Measurements from ENCODE around the gene KLHL12.
"Not testable (repeated sequence)": the region's sequence is repeated elsewhere in the genome, so short reads cannot be mapped to it uniquely, and the experiment has no call there.

KLHL12 gene

GRCh38 chr1:202951437-202951836 lies 24.4 kb upstream of the KLHL12 start:
- DNase-seq (ENCODE audit: low read depth), result no peak

DNA sequence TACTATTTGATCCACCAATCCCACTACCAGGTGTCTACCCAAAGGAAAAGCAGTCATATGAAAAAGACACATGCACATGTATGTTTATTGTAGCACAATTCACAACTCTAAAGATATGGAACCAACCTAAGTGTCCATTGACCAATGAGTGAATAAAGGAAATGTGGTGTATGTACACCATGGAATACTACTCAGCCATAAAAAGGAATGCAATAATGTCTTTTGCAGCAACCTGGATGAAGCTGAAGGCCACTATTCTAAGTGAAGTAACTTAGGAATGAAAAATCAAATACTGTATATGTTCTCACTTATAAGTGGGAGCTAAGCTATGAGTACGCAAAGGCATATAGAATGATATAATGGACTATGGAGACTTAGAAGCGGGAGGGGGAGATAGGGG lies 18.4 kb upstream of the KLHL12 start:
- no peak for DNase-seq (ENCODE audit: low read depth)

GRCh38 chr1:202944438-202944921 lies 17.4 kb upstream of the KLHL12 start:
- no peak for DNase-seq (ENCODE audit: low read depth)

GRCh38 chr1:202942426-202942825 lies 15.4 kb upstream of the KLHL12 start:
- DNase-seq (ENCODE audit: low read depth), result no peak

GRCh38 chr1:202941372-202941771 lies 14.3 kb upstream of the KLHL12 start:
- no peak for DNase-seq (ENCODE audit: low read depth)

GRCh38 chr1:202940561-202940960 lies 13.5 kb upstream of the KLHL12 start:
- DNase-seq (ENCODE audit: low read depth), result no peak

DNA sequence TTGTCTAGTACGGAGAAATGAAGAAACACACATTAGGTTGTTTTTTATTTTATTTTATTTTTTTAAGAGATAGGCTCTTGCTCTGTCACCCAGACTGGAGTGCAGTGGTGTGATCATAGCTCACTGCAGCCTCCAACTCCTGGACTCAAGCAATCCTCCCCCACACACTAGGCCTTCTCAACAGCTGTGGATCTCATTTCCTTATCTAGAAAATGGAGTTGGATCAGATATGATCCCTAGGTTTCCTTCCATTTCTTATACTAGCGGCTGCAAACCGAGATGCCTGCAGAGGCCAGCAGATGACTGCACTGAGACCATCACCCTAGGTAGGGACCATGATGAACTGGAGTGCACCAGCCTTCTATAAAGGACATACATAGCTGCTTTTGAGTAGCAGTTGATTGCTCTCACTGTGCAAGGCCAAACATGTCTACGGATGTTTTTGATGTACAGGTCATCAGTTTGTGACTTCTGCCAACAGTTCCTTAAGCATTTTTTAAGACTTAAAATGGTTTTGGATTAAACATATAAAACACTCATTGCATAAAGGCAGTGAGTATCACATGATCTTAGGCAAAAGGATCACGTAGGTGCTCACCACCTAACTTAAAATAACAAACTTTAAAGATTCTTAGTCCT lies 11.4 kb upstream of the KLHL12 start:
- no peak for DNase-seq (ENCODE audit: low read depth)

DNA sequence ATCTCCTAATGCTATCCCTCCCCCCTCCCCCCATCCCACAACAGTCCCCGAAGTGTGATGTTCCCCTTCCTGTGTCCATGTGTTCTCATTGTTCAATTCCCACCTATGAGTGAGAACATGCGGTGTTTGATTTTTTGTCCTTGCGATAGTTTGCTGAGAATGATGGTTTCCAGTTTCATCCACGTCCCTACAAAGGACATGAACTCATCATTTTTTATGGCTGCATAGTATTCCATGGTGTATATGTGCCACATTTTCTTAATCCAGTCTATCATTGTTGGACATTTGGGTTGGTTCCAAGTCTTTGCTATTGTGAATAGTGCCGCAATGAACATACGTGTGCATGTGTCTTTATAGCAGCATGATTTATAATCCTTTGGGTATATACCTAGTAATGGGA lies 9.4 kb upstream of the KLHL12 start:
- not testable (repeated sequence) for DNase-seq (ENCODE audit: low read depth)

- no peak for DNase-seq (ENCODE audit: low read depth)
These were observed 8.8 kb upstream of the KLHL12 start for GRCh38 chr1:202935844-202936243.

DNA sequence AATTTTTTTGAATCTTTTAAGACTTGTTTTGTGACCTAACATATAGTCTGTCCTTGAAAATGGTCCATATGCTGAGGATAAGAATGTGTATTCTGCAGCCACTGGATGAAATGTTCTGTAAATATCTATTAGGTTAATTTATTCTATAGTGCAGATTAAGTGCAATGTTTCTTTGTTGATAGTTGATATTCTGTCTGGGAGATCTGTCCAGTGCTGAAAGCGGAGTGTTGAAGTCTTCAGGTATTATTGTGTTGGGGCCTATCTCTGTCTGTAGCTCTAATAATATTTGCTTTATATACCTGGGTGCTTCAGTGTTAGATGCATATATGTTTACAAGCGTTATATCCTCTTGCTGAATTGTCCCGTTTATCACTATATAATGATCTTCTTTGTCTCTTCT lies 7.7 kb upstream of the KLHL12 start:
- DNase-seq (ENCODE audit: low read depth), result no peak

GRCh38 chr1:202932476-202932875 lies 5.4 kb upstream of the KLHL12 start:
- no peak for DNase-seq (ENCODE audit: low read depth)

DNA sequence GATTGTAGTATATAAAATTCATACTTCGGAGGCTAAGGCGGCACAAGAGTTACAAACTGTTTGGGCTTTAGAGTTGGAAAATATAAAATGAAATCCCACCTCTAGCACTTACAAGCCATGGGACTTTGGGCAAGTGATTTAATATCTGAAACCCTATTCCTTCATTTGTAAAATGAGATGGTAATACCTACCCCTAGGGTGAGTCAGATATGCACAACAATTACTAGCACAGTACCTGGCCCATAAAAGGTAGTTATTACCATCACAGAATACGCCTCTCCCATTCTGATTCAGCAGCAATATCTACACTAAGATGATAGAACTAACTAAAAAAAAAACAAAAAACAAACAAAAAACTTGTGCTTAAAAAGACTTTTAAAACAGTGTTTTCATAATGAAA lies 3.5 kb downstream of the KLHL12 start:
- DNase-seq (ENCODE audit: low read depth), result no peak

- DNase-seq (ENCODE audit: low read depth), result no peak
These were observed 7.4 kb downstream of the KLHL12 start for GRCh38 chr1:202919615-202920014.

DNA sequence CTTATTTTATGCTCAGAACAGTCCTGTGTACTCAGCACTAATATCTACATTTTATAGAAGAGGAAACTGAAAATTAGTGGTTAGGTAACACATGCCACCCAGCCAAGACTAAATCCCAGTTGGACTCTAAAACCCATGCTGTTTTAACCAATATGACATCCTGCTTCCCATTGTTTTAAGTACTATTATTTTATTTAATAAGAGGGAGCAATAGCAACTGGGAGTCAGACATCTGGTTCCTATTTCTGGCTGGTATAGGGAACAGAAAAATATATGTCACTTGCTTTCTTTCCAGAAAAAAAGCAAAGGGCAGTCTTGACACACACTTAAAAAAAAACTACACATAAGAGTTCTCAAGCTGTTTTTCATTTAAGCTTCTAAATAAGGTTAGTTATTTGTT lies 11.9 kb downstream of the KLHL12 start:
- no peak for DNase-seq (ENCODE audit: low read depth)

- not testable (repeated sequence) for DNase-seq (ENCODE audit: low read depth)
These were observed 14.6 kb downstream of the KLHL12 start for GRCh38 chr1:202912476-202912875.

- no peak for DNase-seq (ENCODE audit: low read depth)
These were observed 17.5 kb downstream of the KLHL12 start for GRCh38 chr1:202909494-202909893.

GRCh38 chr1:202908998-202909397 lies 18.0 kb downstream of the KLHL12 start:
- no peak for DNase-seq (ENCODE audit: low read depth)

GRCh38 chr1:202905331-202905730 lies 21.7 kb downstream of the KLHL12 start:
- no peak for DNase-seq (ENCODE audit: low read depth)

DNA sequence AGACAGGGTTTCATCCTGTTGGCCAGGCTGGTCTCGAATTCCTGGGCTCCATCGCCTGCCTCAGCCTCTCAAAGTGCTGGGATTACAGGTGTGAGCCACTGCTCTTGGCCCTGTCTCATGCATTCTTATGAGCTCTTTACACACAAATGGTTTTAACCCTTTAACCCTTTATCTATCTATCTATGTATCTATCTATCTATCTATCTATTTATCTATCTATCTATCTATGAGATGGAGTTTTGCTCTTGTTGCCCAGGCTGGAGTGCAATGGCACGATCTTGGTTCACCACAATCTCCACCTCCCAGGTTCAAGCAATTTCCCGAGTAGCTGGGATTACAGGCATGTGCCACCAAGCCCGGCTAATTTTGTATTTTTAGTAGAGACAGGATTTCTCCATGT lies 23.2 kb downstream of the KLHL12 start:
- DNase-seq (ENCODE audit: low read depth), result not testable (repeated sequence)

GRCh38 chr1:202901555-202901954 lies 25.5 kb downstream of the KLHL12 start:
- DNase-seq (ENCODE audit: low read depth), result no peak

GRCh38 chr1:202892501-202892900 lies 34.5 kb downstream of the KLHL12 start:
- DNase-seq (ENCODE audit: low read depth), result no peak

GRCh38 chr1:202890392-202890791 lies 36.6 kb downstream of the KLHL12 start:
- DNase-seq (ENCODE audit: low read depth), result no peak

DNA sequence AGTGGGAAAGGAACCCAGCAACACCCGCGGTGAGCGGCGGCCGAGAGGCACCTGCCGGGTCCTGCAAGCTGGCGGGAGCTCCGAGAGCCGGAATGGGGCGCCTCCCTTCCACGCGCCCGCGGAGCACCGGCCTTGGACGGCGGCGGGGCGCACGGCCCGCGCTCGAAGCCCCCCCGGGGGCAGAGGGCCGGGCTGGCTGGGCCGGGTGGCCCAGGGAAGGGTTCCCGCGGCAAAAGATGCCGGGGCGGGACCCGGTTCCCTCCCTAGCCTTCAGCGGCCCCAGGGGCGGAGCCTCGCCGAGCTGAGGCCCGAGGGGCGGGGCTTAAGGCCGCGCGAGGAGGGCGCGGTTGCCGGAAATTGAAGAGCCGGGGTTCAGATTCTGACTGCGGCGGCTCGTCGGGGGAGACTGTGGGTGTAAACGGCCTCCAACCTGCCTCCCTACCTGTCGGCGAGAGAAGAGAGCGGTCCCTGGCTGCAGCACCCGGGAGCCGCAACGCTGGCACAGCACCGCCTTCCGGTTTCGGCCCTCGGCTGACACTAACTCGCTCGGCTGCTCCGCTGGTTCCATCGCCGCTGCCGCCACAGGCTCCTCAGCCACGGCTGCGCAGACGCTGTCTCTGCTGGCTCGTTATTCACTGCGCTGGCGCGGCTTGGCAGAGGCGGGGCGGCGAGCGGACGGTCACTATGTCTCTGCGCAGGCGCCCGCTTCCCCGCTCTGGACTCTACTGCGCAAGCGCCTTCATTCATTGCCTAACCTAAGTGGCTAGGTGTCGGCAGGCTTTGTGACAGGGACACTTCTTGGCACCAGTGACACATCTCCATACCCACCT lies 38.3 kb downstream of the KLHL12 start, which contains the start of gene RABIF:
Gene RABIF (minus strand): TSS at position 619 of the 830 bp plus-strand sequence. CDS start 51 bp downstream, at position 568.
- DNase-seq (ENCODE audit: low read depth), result peak; percentile 94

GRCh38 chr1:202888221-202888530 lies 38.9 kb downstream of the KLHL12 start:
- no peak for DNase-seq (ENCODE audit: low read depth)

Data from T-helper 22 cell (primary cell).